NCI-H526 (cell line): ENCODE measurements around the gene ELOB.

Source experiments
- DNase-seq, 2 experiments: peaks; one replicate each; lab custom pipeline; 2025; lab: John Stamatoyannopoulos, UW

ELOB gene

DNA sequence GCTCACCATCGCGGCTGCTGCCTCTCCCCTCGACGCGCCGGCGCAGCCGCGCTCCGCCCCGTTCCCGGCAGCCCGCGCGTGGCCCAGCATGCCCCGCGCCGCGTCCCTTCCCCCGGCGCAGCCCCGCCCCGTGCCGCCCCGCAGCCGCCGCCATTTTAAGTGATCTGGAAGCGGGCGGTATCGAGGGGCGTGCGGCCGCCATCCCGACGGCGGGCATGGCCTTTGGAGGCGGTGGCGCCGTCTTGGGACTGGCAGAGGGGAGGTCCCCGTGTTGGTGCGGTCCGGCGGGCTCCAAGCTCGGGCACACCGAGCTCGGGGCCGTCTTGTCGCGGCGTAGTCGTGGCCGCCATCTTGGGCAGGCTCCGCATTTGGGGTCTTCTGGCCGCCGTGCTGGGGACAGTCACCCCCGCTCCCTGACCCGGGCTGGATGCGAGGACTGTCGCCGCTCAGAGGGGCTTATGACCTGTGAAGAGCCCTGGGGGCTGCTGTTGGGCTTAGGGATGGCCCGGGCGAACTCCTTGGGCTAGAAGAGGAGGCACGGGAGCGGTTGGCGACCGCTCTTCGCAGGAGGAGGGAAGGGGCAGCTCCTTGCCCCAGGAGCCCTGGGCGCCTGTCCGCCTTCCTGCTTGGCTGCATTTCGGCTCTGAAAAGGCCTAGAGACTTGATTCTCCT, at the start of gene ELOB:
Gene ELOB (minus strand): TSS at position 50 of the 672 bp plus-strand sequence. CDS start 41 bp downstream, at position 9.
- peak; percentile 30 to 85 for DNase-seq

DNA sequence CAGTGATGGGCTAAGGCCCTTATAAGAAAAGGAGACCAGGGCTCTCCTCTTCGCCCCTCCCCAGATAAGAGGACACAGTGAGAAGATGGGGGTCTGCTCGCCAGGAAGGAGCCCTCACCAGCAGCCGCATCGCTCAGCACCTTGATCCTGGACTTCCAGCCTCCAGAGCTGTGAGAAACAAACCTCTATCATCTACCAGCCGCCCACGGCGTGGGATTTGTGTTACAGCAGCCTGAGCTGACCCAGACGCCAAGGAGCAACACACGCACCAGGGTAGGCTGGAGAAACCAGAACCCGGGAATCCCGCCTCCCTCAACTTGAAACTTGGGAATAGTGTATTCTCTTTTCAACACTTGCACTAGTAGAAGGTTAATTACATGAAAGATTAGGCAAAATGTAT, 48.8 kb upstream of the ELOB start:
- no peak for DNase-seq

GRCh38 chr16:2825049-2825742, 48.1 kb upstream of the ELOB start:
- DNase-seq: no peak

- DNase-seq: no peak
These were observed 47.5 kb upstream of the ELOB start for GRCh38 chr16:2824626-2825025.

DNA sequence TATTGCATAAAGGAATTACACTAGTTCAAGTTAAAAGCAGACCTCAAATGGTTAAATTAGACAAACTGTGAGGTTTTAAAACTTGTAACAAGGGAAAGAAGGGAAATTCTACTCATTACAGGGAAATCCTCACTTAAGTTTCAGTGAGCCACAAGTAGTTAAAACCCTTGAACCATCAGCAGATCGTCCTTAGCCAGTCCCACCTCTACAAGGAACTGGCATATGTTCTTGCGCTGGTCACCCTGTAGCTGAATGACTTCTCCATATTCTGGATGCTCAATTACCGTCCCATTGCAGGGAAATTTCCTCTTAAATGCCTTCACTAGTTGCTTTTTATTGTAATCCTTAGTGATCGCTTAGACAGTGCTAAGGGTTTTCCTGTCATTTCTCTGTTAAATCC, 45.4 kb upstream of the ELOB start:
- no peak for DNase-seq

DNA sequence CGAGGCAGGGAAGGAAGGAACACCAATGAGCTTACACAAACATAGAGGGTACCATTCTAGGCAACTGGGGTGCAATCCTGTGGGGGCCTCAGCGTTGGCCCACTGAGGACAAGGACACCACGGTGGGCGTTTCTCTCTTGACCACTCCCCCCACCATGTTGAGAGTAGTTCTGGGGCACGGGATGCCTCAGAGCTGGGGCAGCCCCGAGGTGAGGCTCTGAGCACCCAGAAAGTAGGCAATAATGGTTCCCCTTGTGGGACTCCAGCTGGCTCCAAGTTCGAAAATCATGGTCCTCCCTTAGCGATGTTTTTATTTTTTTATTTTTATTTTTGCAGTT, 45.0 kb upstream of the ELOB start:
- DNase-seq: no peak

DNA sequence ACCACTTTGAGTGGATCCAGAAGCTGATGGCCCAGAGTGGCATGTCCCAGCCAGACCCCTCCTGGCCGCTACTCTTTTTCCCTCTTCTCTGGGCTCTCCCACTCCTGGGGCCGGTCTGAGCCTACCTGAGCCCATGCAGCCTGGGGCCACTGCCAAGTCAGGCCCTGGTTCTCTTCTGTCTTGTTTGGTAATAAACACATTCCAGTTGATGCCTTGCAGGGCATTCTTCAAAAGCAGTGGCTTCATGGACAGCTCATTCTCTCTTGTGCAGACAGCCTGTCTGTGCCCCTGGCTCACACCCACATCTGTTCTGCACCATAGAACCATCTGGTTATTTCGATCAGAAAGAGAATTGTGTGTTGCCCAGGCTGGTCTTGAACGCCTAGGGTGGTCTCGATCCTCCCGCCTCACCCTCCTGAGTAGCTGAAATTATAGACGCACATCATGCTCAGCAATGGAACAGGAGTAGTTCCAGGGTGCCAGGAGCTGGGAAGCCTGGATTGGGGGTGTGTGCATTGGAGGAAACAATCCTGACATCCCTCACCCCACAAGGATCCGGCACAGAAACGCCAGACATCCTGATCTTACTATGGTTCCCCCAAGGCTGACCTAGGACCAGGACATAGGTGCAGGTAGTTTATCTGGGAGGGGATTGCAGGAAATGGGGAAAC, 44.5 kb upstream of the ELOB start:
- no peak for DNase-seq

- no peak for DNase-seq
These were observed 43.9 kb upstream of the ELOB start for GRCh38 chr16:2820836-2821486.

DNA sequence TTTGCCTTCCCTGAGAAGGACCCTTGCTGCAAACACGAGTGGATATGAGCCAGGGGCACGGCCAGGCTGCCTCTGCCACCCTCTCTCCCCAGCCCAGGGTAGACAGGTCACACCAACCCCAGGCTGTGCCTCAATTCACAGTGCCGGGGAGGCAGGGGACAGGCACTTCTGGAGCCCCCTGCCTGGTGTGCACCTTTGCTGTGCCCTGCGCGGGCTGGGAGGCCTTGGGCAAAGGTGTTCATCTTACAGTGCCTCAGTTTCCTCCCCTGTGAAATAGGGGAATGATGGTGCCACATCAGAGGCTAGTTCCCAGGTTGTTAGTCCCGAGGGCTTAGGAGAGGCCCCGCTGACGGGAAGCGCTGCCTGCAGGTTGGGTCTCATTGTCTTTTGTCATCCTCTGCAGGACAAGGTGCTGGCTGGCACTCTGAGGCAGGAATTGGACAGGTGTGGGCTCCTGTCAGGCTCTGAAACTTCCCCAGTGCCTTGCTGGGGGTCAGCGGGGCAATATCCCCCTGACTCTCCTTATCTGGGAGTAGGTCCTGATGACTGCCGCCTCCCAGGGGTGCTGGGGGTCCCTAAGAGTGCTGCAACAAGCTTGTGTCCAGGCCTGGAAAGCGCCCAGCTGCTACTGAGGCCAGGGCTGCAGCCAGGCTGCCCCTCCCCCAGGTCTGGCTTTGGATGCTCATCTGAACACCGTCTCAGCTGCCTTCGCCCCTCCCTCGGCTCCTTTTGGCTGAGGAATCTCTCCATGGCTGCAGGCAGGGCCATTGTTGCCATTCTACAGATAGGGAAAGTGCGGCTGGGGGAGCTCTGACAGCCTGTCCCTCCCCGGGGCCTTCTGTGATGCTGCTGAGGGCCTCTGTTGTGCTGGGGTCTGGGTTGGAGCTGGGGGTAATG, 43.1 kb upstream of the ELOB start:
- DNase-seq: no peak

DNA sequence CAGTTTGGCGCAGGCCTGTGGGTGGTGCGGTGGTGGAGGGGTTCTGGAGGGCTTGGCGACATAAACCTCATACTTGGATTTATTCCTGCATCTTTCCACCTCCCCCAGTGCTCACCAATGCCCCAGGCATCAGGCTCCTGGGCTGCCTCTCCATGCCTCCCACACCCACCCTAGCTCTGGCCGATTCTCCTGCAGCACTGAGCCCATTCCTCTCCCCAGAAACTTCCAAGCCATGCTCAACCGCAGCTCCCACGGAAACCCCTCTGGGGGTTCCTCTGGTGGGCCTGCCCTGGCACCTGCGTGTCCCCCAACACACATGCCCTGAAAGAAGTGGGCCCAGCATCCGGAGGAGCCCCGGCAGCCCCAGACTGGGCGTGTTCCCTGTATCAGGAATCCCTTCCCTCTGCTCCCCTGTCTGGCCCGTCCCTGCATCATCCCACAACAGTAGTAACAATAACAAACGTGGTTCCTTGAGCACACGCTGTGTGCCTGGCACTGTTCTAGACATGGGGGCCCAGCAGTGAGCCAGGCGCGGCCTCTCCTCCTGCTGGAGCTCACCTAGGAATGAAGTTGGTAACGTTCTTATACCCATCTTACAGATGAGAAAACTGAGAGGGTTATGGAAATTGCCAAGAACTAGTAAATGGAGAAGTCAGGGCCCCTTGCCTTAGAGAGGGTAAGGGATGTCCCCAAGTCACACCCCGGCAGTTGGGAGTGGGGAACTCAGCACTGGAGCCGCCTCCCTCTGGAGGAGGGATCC, 42.3 kb upstream of the ELOB start:
- no peak for DNase-seq

- no peak for DNase-seq
These were observed 41.3 kb upstream of the ELOB start for GRCh38 chr16:2818272-2818876.

DNA sequence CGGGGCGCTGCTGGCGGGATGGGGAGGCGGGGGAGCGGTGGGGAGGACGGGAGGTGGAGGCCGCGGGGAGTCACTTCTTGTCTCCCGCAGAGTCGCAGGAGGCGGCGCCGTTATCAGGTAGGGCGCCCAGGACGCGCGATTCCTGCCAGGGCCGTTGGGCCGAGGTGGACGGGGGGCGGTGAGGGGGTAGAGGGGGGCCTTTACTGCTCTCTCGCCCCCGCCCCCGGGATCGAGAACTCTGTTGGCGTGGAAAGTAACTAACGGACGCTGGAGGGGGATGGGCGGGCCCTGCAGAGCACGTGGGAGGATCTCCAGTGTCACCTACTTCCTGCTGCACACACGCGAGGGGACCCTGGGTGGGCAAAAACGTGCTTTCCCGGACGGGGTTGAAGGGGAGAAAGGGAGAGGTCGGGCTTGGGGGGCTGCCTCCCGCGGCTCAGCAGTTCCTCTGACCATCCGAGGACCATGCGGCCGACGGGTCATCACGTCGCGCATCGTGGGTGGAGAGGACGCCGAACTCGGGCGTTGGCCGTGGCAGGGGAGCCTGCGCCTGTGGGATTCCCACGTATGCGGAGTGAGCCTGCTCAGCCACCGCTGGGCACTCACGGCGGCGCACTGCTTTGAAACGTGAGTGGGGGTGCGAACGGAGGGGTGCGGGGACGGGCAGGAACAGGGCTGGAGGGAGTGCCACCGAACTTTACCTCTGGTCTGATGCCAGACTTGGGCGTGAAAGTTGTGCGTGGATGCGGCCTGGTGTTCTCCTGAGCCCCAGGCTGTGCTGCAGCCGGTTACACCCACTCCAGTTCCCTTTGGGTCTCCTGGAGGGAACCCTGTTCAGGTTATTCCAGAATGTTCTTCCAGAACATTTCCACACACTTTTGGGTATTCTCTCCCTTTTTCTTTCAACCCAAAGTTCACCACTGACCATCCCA, 40.5 kb upstream of the ELOB start:
- no peak for DNase-seq

DNA sequence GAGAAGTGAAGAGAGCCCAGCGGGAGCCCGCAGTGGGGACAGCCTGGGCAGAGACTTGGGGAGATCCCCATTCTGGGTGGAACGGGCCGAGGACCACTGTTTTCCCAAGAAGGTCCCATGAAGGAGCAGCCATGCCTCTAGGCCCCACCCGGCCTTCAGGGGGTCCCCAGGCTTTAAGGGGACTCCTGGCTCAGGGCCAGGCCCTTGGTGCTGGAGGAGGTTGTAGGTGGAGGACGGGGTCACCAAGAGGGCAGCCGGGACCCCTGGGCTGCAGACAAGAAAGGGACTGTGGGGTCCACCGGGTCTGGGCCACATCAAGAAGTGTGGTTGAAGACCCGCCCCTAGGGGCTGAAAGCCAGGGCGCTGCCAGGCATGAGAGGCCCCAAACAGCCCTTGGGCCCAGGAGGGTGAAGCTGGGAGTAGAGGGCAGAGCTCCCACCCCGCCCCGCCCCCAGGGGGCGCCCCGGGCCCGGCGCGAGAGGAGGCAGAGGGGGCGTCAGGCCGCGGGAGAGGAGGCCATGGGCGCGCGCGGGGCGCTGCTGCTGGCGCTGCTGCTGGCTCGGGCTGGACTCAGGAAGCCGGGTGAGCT, 39.8 kb upstream of the ELOB start, which contains the start of gene PRSS21:
Gene PRSS21 (plus strand): TSS at position 487 of the 589 bp plus-strand sequence. CDS start 32 bp downstream, at position 519.
- no peak for DNase-seq

DNA sequence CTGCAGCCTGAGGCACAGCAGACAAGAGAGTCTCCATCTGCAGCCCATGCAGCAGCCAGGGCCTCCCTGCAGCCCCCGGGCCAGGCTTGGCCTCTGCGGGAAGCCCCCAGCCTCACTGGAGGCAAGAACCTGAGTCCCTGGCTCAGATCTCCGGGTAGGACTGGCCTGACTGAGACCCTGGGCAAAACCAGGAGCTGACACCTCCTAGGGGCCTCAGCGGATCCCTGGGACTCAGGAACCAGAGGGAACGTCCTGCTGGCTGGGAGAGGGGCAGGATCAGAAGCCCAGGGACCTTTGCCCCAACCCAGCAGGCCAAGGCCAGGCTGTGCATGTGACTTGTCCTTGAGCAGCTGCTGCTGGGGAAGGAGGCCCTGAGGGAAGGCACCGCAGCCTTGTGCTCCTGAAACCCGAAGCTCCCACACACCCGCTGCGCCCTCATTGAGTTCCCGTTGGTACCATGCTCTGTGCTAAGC, 38.3 kb upstream of the ELOB start:
- DNase-seq: no peak

DNA sequence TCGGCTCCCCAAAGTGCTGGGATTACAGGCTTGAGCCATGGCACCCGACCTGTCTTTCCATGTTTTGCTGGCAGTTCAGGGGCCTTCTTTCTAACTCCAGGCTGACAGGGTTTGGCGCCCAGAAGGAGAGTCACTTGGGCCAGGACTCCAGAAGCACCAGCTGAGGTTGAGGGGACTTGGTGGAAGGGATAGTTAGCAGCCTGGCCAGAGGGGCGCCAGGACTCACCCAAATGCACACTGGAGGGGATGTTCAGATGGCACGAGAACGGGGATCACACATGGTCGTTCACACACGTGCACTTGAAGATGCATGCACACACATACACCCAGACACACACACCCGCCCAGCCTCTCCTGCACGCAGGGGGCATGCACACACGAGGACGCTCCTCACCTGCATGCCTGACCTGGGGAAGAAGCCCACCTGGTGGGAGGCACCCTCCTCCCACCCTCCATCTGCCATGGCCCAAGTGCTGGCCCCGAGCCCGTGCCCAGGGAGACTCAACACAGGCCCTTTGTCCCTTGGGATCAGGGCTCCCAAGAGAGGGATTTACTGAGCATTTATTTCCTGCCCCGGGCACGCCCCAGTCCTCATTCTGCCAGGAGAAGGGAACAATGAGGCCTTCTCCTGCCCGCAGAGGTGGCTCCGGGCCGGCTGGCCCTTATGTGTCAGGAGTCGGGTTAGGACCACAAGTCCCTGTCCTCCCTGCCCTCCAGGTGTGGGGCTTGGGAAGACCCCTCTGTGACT, 37.6 kb upstream of the ELOB start:
- no peak for DNase-seq

- no peak for DNase-seq
These were observed 36.7 kb upstream of the ELOB start for GRCh38 chr16:2813771-2814221.

GRCh38 chr16:2811703-2812471, 34.8 kb upstream of the ELOB start:
- no peak for DNase-seq
